GM18511 (cell line): ENCODE results near the gene TNP2.
"Not testable (repeated sequence)": the region's sequence is repeated elsewhere in the genome, so short reads cannot be mapped to it uniquely, and the experiment has no call there.

ENCODE experiments used
- ATAC-seq: cut with Tn5 transposase; IDR thresholded peaks from one replicate; pipeline ENCODE4 v1.9.1; 2021; ENCODE audit warnings: mild to moderate bottlenecking, moderate library complexity; ENCODE audit not compliant: unreplicated experiment

TNP2 gene

DNA sequence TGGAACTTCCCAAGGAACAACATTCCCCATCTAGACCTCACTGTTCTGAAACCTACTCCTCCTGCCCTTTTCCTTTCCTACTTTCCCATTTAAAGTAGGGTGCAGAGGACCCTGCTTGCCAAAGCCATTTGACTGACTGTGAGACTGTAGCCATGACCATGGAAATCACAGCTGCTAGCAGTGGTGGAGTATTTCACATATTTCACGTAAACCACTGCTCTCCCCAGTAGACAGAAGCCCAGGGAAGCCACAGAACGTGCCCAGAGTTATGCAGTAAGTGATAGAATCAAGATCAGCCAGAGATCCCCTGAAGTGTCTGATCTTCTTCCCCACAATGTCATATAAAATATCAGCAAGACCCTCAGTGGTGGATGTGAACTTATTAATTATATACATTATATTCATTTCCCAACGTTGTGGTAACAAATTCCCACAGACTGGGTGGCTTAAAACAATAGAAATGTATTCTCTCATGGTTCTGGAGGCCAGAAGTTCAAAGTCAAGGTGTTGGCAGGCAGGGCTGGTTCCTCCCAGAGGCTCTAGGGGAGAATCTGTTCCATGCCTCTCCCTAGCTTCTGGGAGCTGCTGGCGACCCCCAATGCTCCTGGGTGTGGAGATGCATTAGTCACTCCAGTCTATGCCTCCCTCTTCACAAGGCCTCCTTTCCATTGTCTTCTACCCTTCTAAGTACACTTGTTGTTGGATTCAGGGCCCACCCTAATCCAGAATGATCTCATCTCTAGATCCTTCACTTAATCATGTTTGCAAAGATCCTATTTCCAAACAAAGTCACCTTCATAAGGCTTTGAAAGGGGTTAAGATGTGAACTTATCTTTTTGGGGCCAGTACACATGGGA, 32.7 kb upstream of the TNP2 start:
- no peak for ATAC-seq

DNA sequence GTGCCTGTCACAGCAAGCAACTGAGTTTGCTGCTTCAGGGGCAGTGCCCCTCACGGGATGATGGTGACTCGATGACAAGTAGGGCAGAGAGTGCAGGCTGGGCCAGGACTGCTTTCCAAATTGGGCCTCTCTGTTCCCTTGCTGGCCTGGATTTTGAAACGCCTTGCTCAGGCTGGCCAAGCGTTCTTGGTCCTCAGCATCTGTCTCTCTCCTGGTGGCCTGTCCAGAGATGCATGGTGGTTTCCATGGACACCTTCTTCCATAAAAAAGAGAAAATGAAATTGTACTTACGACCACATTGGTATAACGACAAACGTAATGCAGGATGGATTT, 31.4 kb upstream of the TNP2 start:
- no peak for ATAC-seq

DNA sequence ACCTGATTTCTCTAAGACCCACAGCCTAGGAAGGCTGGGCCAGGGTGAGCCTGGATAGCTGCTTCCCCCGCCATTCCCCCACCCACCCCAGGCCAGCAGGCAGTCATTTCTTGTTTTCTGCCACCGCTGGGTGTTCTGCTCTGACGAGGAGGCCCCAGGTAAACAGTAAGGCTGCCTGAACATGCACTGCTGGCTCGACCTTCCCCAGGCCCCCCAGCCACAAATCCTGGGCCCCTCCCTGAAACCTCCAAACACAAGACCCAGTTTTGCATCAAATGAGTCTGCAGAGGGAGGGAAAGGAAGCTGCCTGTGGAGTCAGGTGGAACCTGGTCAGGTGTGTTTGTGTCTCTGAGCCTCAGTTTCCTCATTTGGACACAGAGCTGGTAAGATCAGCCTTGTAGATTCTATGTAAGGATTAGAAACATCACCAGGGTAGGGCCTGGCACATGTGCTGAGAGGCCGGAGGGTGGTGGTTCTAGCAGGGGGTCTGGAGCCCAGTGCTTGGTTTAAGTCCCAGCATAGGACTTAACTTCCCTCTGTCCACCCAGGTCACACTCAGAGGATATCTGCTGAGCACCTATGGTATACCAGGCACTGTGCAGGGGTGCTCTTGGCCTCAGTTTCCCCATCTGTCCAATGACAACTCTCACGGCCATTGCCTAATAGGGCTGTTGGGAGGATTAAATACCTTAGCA, 30.9 kb upstream of the TNP2 start:
- ATAC-seq, result no peak

DNA sequence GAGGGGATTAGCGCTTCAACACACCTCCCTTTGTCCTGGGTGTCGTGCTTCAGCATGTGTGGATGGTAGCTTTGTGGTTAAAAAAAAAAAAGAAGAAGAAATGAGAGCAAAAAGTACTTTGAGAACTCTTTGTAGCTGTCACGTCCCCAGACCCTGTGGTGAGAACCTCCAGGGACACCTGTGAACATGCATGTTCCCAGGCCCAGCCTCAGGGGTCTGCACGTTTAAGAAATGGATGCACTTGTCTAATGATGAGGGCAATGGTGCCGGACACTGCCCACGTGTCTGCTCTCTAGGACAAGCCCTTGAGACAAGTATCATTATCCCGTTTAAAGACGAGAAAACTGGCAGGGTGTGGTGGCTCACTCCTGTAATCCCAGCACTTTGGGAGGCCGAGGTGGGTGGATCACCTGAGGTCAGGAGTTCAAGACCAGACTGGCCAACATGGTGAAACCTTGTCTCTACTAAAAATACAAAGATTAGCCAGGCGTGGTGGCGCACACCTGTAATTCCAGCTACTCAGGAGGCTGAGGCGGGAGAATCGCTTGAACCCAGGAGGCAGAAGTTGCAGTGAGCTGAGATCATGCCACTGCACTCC, 29.9 kb upstream of the TNP2 start:
- ATAC-seq, result not testable (repeated sequence)

DNA sequence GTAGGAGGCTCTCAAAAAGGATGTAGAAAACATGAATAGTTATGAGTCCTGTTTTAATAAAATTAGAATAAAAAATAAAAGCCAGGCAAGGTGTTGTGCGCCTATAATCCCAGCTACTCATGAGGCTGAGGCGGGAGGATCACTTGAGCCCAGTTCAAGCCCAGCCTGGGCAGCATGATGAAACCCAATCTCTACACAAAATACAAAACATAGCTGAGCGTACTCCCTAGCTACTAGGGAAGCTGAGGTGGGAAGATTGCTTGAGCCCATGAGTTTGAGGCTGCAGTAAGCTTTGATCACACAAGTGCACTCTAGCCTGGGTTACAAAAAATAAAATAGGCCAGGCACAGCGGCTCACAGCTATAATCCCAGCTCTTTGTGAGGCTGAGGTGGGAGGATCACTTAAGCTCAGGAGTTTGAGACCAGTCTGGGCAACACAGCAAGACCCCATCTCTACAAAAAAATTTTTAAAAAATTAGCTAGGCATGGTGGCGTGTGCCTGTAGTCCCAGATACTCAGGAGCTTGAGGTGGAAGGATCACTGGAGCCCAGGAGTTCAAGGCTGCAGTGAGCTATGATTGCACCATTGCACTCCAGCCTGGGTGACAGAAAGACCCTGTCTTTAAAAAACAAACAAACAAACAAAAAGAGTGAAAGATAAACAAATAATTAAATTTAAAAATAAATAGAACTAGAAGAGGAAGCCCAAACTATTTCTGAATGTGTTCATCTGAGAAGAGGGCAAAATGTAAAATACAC, 29.2 kb upstream of the TNP2 start:
- ATAC-seq, result no peak

DNA sequence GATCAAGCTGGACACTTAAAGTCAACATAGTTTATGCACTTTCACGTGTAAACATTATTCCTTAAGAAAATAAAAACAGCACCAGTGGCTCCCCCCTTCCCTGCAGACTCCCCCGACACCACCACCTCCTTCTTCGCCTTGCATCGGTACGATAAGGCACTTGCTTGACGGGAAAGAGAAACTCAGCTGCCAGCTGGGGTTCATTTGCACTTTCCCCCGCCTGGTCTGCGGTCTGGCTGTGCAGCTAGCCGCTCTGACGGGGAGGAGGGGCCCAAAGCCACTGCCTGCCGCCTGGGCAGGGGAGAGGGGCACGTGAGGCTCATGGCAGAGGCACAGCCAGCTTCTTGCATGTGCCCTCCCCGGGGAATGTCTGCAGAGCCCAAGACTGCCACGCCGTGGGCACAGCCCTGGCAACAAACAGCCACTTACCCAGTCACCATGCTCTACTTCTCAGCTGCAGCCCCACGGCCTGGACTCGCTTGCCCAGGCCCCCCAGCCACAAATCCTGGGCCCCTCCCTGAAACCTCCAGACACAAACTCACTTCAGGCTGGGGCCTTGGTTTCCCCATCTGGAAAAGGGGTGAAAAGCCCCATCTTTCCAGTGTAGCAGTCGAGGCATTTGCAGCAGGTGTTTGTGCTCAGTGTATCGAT, 28.5 kb upstream of the TNP2 start:
- ATAC-seq, result peak; percentile 88

DNA sequence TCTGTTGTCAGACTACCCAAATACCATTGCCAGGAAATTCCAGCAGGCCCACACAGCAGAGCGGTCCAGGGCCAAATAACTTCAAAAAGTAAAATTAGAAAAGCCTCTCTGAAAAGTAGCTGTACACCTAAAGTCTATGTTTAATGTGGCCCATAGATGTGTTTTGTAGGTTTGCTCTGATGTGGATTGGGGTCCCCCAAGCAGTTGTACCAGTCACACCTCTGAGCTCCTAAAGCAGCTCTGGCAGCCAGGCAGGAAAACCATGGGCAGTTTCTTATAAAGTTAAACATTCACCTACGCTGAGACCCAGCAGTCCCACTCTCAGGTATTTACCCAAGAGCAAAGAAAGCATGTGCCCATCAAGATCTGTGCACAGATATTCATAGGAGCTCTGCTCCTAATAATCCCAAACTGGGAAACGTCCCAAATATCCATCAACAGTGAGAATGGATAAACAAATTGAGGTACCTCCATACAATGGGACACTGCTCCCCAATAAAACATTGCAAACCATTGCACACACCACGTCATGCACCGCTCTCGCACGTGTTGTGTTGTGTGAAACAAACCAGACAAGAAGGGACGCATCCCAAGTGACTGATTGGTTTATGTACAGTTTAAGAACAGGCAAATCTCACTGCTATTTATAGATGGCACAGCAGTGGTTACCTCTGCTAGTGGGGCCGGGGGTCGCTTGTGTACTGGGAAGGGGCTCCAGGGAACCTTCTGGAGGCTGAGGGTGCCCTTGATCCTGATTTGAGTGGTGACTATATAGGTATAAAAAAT, 27.8 kb upstream of the TNP2 start:
- peak; percentile 40 for ATAC-seq

DNA sequence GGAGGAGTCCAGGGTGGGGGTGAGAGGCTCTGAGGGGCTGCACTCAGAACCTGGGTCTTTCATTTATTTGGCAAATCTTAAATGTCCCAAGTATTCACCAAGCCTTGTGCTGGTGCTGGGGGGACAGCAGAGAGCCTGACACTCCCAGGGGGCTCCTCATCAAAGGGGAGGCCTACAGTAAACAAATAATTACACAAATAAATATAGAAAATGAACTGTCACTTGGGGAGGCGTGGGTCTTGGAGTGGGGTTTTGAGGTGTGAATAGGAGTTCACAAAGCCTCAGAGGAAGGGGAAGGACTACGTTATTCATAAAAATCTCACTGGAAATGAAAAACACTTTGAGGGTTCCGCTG, 27.2 kb upstream of the TNP2 start:
- no peak for ATAC-seq

DNA sequence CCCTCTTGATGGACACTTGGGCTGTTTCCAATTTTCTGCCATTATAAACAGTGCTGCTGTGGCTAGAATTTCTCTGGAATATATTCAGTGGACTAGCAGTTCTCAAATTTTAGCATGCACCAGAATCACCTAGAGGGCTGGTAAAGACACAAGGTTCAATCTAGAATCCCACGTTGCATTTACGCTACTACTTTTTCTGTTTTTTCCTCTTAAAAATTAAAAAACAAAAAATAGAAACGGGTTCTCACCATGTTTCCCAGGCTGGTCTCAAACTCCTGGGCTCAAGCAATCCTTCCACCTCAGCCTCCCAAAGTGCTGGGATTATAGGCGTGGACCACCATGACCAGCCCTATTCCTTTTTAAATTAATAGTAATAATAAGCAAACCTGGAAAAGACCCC, 26.5 kb upstream of the TNP2 start:
- ATAC-seq, result no peak

DNA sequence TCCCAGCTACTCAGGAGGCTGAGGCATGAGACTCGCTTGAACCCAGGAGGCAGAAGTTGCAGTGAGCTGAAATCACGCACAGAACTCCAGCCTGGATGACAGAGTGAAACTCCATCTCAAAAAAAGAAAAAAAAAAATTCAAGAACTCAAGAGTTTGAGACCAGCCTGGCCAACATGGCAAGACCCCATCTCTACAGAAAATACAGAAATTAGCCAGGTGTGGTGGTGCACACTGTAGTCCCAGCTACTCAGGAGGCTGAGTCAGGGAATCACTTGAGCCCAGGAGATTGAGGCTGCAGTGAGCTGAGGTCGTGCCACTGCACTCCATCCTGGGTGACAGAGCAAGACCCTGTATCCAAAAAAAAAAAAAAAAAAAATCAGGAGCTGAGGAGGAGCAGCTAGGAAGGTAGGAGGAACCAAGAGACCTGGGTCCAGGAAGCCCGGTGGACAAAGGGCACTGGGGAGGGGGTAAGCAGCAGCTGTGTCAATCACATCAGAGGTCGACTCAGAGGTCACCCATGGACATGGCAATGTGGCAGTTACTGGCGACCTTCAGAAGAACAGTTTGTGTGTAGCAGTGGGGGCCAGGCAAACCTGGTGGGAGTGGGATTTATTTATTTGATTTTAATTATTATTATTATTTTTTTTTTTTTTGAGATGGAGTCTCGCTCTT, 23.1 kb upstream of the TNP2 start:
- no peak for ATAC-seq

DNA sequence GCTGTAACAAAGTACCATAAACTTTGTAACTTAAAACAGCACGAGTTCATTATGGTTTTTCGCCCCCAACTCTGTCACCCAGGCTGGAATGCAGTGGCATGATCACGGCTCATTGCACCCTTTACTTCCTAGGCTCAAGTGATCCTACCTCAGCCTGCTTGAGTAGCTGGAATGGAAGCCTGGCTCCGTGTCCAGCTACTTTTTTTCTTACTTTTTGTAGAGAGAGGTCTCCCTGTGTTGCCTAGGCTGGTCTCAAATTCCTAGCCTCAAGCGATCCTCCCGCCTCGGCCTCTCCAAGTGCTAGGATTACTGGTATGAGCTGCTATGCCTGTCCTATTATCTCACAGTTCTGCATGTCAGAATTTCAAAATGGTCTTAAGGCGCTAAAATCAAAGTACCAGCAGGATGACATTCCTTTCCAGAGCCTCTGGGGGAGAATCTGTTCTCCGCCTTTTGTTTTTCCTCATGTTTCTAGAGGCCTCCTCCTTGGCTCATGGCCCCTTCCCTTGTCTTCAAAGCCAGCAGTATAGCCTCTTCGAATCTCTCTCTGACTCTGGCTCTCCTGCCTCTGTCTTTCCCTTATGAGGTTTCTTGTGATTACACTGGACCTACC, 22.1 kb upstream of the TNP2 start:
- ATAC-seq, result no peak

DNA sequence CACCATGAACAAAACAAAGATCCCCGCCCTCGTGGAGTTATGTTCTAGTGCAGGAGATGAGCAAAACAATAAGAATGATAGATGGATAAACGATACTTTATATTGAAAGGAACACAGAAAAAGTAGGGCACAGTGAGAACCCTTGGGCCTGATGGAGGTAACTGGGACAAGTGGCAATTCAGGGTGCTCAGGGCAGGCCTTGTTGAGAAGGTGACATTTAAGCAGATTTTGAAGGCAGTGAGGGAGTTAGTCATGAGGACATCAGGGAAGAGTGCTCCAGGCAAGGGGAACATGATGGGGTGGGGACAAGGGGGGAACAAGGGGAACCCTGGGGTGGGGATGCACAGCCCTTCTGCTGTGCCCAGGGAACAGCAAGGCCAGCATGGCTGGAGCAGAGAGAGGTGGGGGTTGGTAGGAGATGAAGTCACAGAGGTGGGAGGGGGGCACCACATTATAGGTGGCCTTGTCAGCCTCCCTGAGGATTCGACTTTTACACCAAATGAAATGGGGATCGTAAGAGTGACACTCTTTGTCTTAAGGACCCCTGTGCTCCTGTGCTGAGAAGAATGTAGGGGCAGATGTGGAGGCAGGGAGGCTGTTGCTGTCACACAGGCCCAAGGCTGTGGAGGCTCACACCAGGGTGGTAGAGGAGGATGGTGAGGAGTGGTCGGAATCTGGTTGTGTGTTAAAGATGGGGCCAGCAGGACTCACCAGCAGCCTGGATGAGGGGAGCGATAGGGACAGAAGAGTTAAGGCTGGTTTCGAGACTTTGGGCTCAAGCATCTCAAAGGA, 21.2 kb upstream of the TNP2 start:
- ATAC-seq, result no peak

DNA sequence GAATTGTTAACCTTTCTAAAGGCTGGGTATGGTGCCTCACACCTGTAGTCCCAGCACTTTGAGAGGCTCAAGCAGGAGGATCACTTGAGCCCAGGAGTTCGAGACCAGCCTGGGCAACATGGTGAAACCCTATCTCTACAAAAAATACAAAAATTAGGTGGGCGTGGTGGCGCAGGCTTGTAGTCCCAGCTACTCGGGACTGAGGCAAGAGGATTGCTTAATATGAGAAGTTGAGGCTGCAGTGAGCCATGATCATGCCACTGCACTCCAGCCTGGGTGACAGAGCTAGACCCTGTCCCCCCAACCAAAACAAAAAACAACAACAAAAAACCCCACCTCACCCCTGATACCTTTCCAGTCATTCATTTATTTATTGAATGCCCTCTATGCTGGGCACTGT, 20.6 kb upstream of the TNP2 start:
- not testable (repeated sequence) for ATAC-seq

DNA sequence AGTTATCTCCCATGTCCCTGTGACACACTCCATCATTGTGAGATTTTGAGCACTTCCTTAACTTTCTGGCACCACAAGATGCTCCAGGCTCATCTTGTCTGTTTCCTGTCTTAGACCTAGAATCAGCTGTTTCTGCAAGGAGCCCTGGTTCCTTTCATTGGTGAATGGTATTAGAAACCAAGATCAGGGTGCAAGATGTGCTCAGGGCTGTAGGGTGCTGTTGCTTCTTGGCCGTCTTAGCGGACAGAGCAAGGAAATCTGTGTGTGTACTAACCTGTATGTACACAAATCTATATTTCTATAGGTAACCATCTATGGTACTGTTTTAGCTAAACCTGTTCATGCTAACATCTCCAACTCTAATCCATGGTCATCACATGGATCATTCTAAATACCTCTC, 20.1 kb upstream of the TNP2 start:
- ATAC-seq, result no peak

DNA sequence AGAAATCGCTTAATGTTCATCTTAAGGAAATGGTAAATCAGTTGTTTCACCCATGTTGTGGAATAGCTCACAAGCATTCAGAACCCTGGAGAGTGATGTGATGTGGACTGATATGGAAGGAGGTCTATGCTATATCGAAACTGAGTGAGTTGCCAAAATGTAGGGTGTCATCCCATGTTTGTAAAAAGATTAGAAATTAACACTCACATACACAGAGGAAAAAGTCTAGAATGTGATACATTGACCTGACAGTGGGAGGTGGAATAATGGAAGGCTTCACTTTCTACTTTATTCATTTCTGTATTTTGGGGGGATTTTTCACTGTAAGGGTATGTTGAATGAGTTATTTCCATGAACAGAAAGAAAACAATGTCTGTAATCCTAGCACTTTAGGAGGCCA, 16.7 kb upstream of the TNP2 start:
- no peak for ATAC-seq

DNA sequence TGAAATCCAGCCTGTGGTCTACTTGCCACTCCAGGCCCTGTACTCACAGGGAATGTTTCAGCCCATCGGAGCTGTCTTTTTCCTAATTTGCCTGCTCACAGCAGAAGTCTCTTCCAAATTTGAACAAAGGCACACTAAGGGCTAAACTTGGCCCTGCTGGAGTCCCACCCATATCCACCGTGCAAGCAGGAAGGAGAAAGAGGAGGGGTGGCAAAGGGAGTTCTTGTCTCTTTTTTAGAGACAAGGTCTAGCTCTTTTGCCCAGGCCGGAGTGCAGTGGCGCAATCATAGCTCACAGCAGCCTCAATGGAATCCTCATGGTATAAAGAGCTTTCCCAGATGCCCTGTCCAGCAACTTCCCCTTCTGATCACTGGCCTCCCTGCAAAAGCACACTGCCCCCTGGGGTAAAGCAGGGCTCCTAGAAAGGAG, 14.7 kb upstream of the TNP2 start:
- ATAC-seq, result no peak

DNA sequence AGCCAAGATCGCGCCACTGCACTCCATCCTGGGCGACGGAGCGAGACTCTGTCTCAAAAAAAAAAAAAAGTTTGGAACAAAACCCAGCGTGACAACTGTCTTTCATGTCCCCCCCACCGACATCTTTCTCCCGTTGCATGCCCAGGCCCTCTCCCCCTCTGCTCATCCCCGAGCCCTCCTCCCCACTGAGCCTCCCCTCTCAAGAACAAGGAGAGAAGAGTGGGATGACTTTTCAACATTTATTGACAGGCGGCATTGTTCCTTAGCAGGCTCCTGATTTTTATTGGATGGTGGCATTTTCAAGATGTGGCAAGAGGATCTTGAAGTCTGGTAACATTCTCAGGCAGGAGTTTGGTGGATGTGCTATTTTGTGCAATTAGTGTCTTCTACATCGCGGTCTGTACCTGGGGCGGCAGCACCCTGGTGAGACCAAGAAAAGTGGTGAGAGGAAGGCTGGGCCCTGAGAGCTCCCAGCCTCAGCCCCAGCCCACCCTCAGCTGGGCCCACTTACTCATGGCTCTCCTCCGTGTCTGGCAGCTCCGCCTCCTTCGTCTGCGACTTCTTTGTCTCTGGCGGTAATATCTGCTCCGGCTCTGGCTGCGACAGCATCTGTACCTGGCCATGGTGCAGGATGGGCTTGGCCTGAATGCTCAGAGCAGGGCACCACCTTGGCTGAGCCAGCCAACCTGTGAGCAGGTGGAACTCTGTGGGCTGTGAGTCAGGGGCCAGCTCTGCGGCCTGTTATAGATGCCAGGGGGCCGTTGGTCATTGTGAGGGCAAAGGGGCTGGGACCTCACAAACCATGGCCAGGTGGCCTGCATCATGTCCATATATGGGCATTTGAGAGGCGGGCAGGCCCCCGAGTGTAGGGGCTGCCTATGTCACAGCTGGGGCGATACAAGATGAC, 11.7 kb upstream of the TNP2 start, which contains the start of gene PRM1:
Gene PRM1 (minus strand): TSS at position 715 of the 907 bp plus-strand sequence. CDS start 92 bp downstream, at position 623.
- no peak for ATAC-seq
